Activated B cell treated with CpG ODN at 0.5 μM for 24 hours (primary cell): ENCODE data around the gene RCC2. TPM values are rescaled to one million over a fixed set of nuclear protein-coding genes. Genes with fewer than 3 reads are reported as not detected.
A peak's percentile ranks its signal among the peaks of the same experiment; 100 is the strongest.

ENCODE experiments used
- ATAC-seq: fragments of 200-7000 bp; cut with Tn5 transposase; one replicate; pipeline ENCODE4 v1.10.0; 2021; ENCODE audit warnings: low read depth, mild to moderate bottlenecking, moderate library complexity
- CTCF ChIA-PET: fragments of 350-600 bp; sonication (Branson Sonifier 250); formaldehyde crosslinking; loops from one replicate; lab custom pipeline; 2021; ENCODE audit warnings: antibody characterized with exemption; lab: Charles Lee
- POLR2A ChIA-PET: fragments of 350-600 bp; sonication (Branson Sonifier 250); formaldehyde crosslinking; loops from one replicate; lab custom pipeline; 2021; ENCODE audit warnings: antibody characterized with exemption; lab: Charles Lee
- DNase-seq: peaks from one replicate; pipeline ENCODE4 v3.0.0; 2022
- H3K27ac Mint-ChIP-seq: one replicate; pipeline ENCODE4 v1.8.0; 2020; ENCODE audit warnings: mixed read lengths
- H3K27me3 Mint-ChIP-seq: one replicate; pipeline ENCODE4 v1.8.0; 2021; ENCODE audit warnings: mixed read lengths
- H3K36me3 Mint-ChIP-seq: one replicate; pipeline ENCODE4 v1.8.0; 2021; ENCODE audit warnings: low read depth, mixed read lengths
- H3K4me1 Mint-ChIP-seq: one replicate; pipeline ENCODE4 v1.8.0; 2021; ENCODE audit warnings: mixed read lengths
- H3K4me3 Mint-ChIP-seq: one replicate; pipeline ENCODE4 v1.8.0; 2020; ENCODE audit warnings: mild to moderate bottlenecking, mixed read lengths
- H3K9me3 Mint-ChIP-seq: one replicate; pipeline ENCODE4 v1.8.0; 2020; ENCODE audit warnings: mixed read lengths
- CTCF ChIP-seq: fragments of 200-600 bp; IDR thresholded peaks from one replicate; pipeline ENCODE4 v1.8.0; 2022; ENCODE audit warnings: antibody characterized with exemption, mild to moderate bottlenecking
- intact Hi-C: fragments of 100-400 bp; cut with micrococcal nuclease; formaldehyde crosslinking; loops from one replicate; pipeline ENCODE4 v1.15.1; 2024
- total RNA-seq: library from RNA; stranded (reverse); gene quantifications from 2 replicates; pipeline ENCODE4 v1.2.3, GENCODE V29; 2022

The RCC2 gene
- total RNA-seq, 1 donor from 2014 or later: 85.1 TPM

DNA sequence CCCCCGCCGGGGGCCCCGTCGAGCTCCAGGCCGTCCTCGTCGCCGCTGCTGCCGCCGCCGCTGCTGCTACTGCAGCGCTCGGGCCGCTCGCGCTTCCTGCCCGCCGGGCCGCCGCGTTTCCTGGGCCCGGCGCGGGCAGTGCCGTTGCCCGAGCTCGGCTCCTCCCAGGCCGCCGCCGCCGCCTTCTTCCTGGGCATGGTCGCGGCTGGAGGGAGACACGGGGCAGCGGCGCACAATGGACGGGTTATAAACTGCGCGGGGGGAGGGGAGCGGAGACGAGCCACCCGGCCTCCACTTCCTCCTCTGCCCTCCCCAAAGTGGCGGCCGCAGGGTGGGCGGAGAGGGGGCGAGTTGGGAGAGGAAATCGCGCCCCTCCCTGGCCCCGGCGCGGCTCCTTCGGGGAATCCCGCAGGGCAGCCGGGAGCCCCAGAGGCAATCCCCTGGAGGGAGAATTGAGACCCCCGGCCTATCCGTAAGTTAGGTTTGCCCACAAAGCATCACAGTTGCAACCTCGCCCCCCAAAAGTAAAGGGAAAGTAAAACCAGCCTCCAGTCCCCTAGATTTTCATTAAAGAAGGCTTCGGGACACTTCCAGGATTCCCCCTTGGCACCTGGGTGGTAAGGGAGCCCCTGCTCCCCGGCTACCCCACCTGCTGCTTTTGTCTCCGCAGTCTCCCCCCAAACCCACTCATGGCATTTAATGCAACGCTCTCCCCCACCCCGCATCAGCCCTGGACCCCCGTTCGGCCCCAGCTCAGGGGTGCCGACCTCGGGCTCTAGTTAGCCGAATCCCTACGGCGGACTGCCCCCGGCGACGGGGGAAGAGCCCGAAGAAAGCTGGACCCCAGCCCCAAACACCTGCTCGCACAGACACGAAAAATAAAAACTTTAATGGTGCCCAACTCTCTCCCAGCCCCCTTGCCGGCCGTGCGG is 893 bp downstream of the RCC2 start:
- H3K27me3 Mint-ChIP-seq: peaks cover 9% of the 10 kb centered on the region
- TF ChIP-seq CTCF: no peak
- no peaks in the 10 kb centered on the region for H3K9me3 Mint-ChIP-seq
- DNase-seq (peak; percentile 73), ATAC-seq (peak; percentile 65)
- H3K4me3 Mint-ChIP-seq: peak overlapping the region; percentile 96
- ChIA-PET POLR2A (interaction anchor here (0.6 to 1.4 kb wide), 7 partner anchors 14 to 1493 kb away, joined by 3 to 8 read pairs (median 5); no protein-coding TSS in a partner anchor), CTCF (no interaction called here)
- H3K4me1 Mint-ChIP-seq: peaks cover 47% of the 10 kb centered on the region
- peaks cover 29% of the 10 kb centered on the region for H3K36me3 Mint-ChIP-seq
- intact Hi-C loops: loop anchor here (1.0 to 10.0 kb wide), 3 partner anchors 18 to 1914 kb away; partner anchors contain the start of genes CASP9 and DNAJC16
- peak overlapping the region; percentile 98 for H3K27ac Mint-ChIP-seq

GRCh38 chr1:17437580-17438317 is 1.7 kb downstream of the RCC2 start:
- H3K4me3 Mint-ChIP-seq: peak overlapping the region; percentile 81
- H3K36me3 Mint-ChIP-seq: peaks cover 34% of the 10 kb centered on the region
- ChIA-PET POLR2A (interaction anchor here (0.5 to 1.4 kb wide), 3 partner anchors 12 to 229 kb away, joined by 3 to 8 read pairs (median 6); no protein-coding TSS in a partner anchor), CTCF (interaction anchor here (0.5 kb wide), 1 partner anchor 201 kb away, joined by 3 read pairs; no protein-coding TSS in a partner anchor)
- H3K27ac Mint-ChIP-seq: peak overlapping the region; percentile 75
- H3K27me3 Mint-ChIP-seq: peaks cover 3% of the 10 kb centered on the region
- peak; percentile 38 for ATAC-seq
- intact Hi-C loops: loop anchor here (2.0 to 10.0 kb wide), 2 partner anchors 199 to 1913 kb away; partner anchors contain the start of genes CASP9 and DNAJC16
- no peaks in the 10 kb centered on the region for H3K9me3 Mint-ChIP-seq
- H3K4me1 Mint-ChIP-seq: peaks cover 54% of the 10 kb centered on the region
- TF ChIP-seq CTCF: no peak
- peak; percentile 68 for DNase-seq

GRCh38 chr1:17437260-17437579 is 2.3 kb downstream of the RCC2 start:
- CTCF ChIA-PET: interaction anchor here (0.5 kb wide), 1 partner anchor 201 kb away, joined by 3 read pairs; no protein-coding TSS in a partner anchor
- no peaks in the 10 kb centered on the region for H3K9me3 Mint-ChIP-seq
- DNase-seq: no peak

GRCh38 chr1:17436380-17437174 is 2.9 kb downstream of the RCC2 start:
- Mint-ChIP-seq H3K36me3 (peaks cover 38% of the 10 kb centered on the region), H3K4me1 (peaks cover 65% of the 10 kb centered on the region)

More at GRCh38 chr1:17437260-17437579, 2.3 kb downstream of the RCC2 start:
- POLR2A ChIA-PET: interaction anchor here (0.5 kb wide), 1 partner anchor 11 kb away, joined by 3 read pairs; no protein-coding TSS in a partner anchor
- H3K27me3 Mint-ChIP-seq: peaks cover 2% of the 10 kb centered on the region
- intact Hi-C loops: loop anchor here (10.0 kb wide), 1 partner anchor 1912 kb away; the partner anchor contains the start of genes CASP9 and DNAJC16
- H3K27ac Mint-ChIP-seq: peak overlapping the region; percentile 75
- ATAC-seq: no peak
- H3K4me3 Mint-ChIP-seq: peak overlapping the region; percentile 81
- no peak for TF ChIP-seq CTCF
- H3K4me1 Mint-ChIP-seq: peaks cover 59% of the 10 kb centered on the region
- H3K36me3 Mint-ChIP-seq: peaks cover 37% of the 10 kb centered on the region

More at GRCh38 chr1:17436380-17437174, 2.9 kb downstream of the RCC2 start:
- ChIA-PET CTCF (no interaction called here), POLR2A (no interaction called here)
- Mint-ChIP-seq H3K27me3 (peaks cover 2% of the 10 kb centered on the region), H3K4me3 (peak overlapping the region; percentile 81), H3K27ac (peak overlapping the region; percentile 75), H3K9me3 (no peaks in the 10 kb centered on the region)
- DNase-seq (no peak), ATAC-seq (no peak)
- no peak for TF ChIP-seq CTCF
- intact Hi-C loops: loop anchor here (10.0 kb wide), 1 partner anchor 1912 kb away; the partner anchor contains the start of genes CASP9 and DNAJC16
